ENCODE results near the gene PDSS2. TPM values are rescaled to one million over a fixed set of nuclear protein-coding genes. Genes with fewer than 3 reads are reported as not detected.

The PDSS2 gene
- total RNA-seq, 1 experiment from 2014 or later: 12.1 TPM

- Histone ChIP-seq H3K4me2 (ENCODE audit: insufficient read depth, insufficient read length, low read length) (no peak overlapping the region), H4K91ac (ENCODE audit: insufficient read length, low read depth, low read length) (no peak overlapping the region), H4K5ac (ENCODE audit: insufficient read length, low read depth, low read length) (no peak overlapping the region), H2BK15ac (ENCODE audit: low read depth, low read length) (no peak overlapping the region), H2AK5ac (ENCODE audit: insufficient read length, low read length) (no peak overlapping the region), H2BK120ac (ENCODE audit: low read depth, low read length, poor library complexity, severe bottlenecking) (no peak overlapping the region), H4K20me1 (ENCODE audit: control insufficient read depth, insufficient read depth, insufficient read length) (no peaks in the 10 kb centered on the region), H2AFZ (ENCODE audit: low read length) (no peak overlapping the region), H3K23ac (ENCODE audit: insufficient read length, low read depth, low read length) (no peak overlapping the region), H3K27me3 (ENCODE audit: insufficient read depth, low read length) (no peaks in the 10 kb centered on the region), H3K9me3 (ENCODE audit: control insufficient read depth, low read depth, low read length) (no peaks in the 10 kb centered on the region), H3K23me2 (ENCODE audit: insufficient read length, low read depth, low read length, poor library complexity, severe bottlenecking) (no peaks in the 10 kb centered on the region), H3K79me1 (ENCODE audit: insufficient read depth, low read depth, low read length, poor library complexity, severe bottlenecking) (no peaks in the 10 kb centered on the region), H3K14ac (ENCODE audit: insufficient read depth, low read length) (no peak overlapping the region), H4K8ac (replicated peaks; ENCODE audit: insufficient read length, low read depth, low read length) (no peak overlapping the region), H3K27ac (ENCODE audit: insufficient read length, low read depth, low read length) (no peak overlapping the region), H3K18ac (ENCODE audit: insufficient read length, low read depth, low read length) (no peak overlapping the region), H2BK12ac (ENCODE audit: insufficient read length, low read depth, low read length) (no peak overlapping the region), H3K4me1 (ENCODE audit: insufficient read depth, low read length) (no peaks in the 10 kb centered on the region; the same call in 1 of the 2 replicates), H3T11ph (ENCODE audit: low read length) (no peak overlapping the region), H2BK20ac (ENCODE audit: low read depth, low read length, poor library complexity, severe bottlenecking) (no peak overlapping the region), H3K56ac (ENCODE audit: insufficient read length, low read depth, low read length) (no peak overlapping the region), H3K9ac (ENCODE audit: extremely low read depth, insufficient read length, low read length) (no peak overlapping the region), H3K4ac (ENCODE audit: low read depth, low read length) (no peak overlapping the region), H3K79me2 (ENCODE audit: insufficient read depth, low read length) (no peaks in the 10 kb centered on the region), H2BK5ac (ENCODE audit: insufficient read length, low read length) (no peak overlapping the region)
- H3K9me3 Mint-ChIP-seq: no peaks in the 10 kb centered on the region
- H3K4me3 Mint-ChIP-seq: no peak overlapping the region
- no peaks in the 10 kb centered on the region for H3K27me3 Mint-ChIP-seq (ENCODE audit: low read depth)
- H3K27ac Mint-ChIP-seq: peak overlapping the region in 2 of 3 experiments; percentile 34 to 35; a peak in 3 of 7 replicates
- no CpG with 5 or more reads among the region's 2 CpGs for WGBS (ENCODE audit: extremely low coverage, insufficient read length, low lambda C conversion rate)
- no peak for TF ChIP-seq CTCF (conservative IDR thresholded peaks at IDR 0.05)
- peaks cover 19 to 23% of the 10 kb centered on the region in 2 experiments for H3K4me1 Mint-ChIP-seq
- DNase-seq: no peak
- no peaks in the 10 kb centered on the region; a peak in 1 of 7 replicates for H3K36me3 Mint-ChIP-seq (ENCODE audit: insufficient read depth in 1 of 3, low read depth in 3 of 3)
These were observed 302.7 kb downstream of the PDSS2 start for GRCh38 chr6:107156617-107157016.
